ENCODE data around the gene RTRAF. TPM values are rescaled to one million over a fixed set of nuclear protein-coding genes. Genes with fewer than 3 reads are reported as not detected.
A peak's percentile ranks its signal among the peaks of the same experiment; 100 is the strongest.

RTRAF gene
- total and polyA plus RNA-seq, 3 donors from 2014 or later, result 157 to 439 (median 170) TPM

GRCh38 chr14:52012635-52013034 lies 23.3 kb downstream of the RTRAF start:
- 34 to 40% methylated on average over 4 of the region's 4 CpGs for WGBS, 2 donors
- peaks cover 23% of the 10 kb centered on the region for H3K4me1 ChIP-seq
- no peaks in the 10 kb centered on the region for H3K27me3 ChIP-seq
- TF ChIP-seq POLR2A (IDR thresholded peaks at IDR 0.05) (no peak), CTCF (IDR thresholded peaks at IDR 0.05) (no peak)
- no peaks in the 10 kb centered on the region for H3K36me3 ChIP-seq (ENCODE audit: low read depth, missing control alignments)
- peak overlapping the region in 1 of 2 donors; percentile 18 for H3K27ac ChIP-seq
- no peak overlapping the region for H3K4me3 ChIP-seq
- no peak for DNase-seq
- H3K9me3 ChIP-seq, result no peaks in the 10 kb centered on the region
- intact Hi-C loops (cut with DNase I; ENCODE audit: low total_unique reads), result no loop called here

GRCh38 chr14:52013984-52014600 lies 24.7 kb downstream of the RTRAF start:
- no peaks in the 10 kb centered on the region for H3K27me3 ChIP-seq
- 58 to 84% methylated on average over 9 to 11 of the region's 11 CpGs for whole genome bisulfite sequencing, 2 donors
- peak in 1 of 3 experiments; percentile 11 for TF ChIP-seq CTCF (IDR thresholded peaks at IDR 0.05)
- no peak for TF ChIP-seq POLR2A (IDR thresholded peaks at IDR 0.05)
- H3K9me3 ChIP-seq, result no peaks in the 10 kb centered on the region
- intact Hi-C loops (cut with DNase I; ENCODE audit: low total_unique reads), result no loop called here
- no peak overlapping the region for H3K27ac ChIP-seq
- DNase-seq, result no peak
- H3K4me3 ChIP-seq, result no peak overlapping the region
- peaks cover 23% of the 10 kb centered on the region for H3K4me1 ChIP-seq
- no peaks in the 10 kb centered on the region for H3K36me3 ChIP-seq (ENCODE audit: low read depth, missing control alignments)

DNA sequence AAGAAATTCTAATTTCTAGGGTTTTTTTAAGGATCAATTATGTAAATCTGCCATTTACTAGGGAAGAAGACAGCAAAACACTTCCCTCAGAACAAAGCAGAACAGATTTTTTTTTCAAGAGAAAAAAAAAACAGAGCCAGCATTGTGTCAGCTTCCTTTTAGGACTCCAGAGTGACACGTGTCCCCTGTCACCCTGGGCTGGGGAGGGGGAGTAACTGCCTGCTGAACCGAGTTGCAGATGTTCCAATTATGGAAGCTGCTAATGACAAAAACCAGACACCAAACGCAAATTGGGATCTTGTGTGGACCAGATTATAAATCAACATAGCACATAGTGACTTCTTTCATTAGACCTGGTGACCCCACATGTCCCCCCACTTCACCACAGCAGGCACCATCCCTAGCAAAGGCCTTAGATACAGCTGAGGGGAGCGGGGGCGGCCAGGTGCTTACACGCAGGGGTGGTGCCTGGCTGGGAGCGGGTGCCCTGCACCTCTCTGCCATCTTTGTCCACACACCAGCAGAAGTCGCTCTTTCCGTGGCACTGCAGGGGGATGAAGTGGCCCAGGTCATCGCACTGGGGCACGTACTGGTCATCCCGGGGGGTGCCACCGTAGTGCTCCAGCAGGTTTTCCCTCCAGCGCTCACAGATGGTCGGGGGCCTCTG lies 25.4 kb downstream of the RTRAF start:
- Histone ChIP-seq H3K27ac (no peak overlapping the region), H3K9me3 (no peaks in the 10 kb centered on the region), H3K36me3 (ENCODE audit: low read depth, missing control alignments) (no peaks in the 10 kb centered on the region), H3K27me3 (no peaks in the 10 kb centered on the region), H3K4me1 (peaks cover 23% of the 10 kb centered on the region), H3K4me3 (no peak overlapping the region)
- 75 to 82% methylated on average over 14 to 15 of the region's 15 CpGs for WGBS, 2 donors
- intact Hi-C loops (cut with DNase I; ENCODE audit: low total_unique reads), result no loop called here
- no peak for DNase-seq
- TF ChIP-seq CTCF (IDR thresholded peaks at IDR 0.05) (no peak), POLR2A (IDR thresholded peaks at IDR 0.05) (no peak)

DNA sequence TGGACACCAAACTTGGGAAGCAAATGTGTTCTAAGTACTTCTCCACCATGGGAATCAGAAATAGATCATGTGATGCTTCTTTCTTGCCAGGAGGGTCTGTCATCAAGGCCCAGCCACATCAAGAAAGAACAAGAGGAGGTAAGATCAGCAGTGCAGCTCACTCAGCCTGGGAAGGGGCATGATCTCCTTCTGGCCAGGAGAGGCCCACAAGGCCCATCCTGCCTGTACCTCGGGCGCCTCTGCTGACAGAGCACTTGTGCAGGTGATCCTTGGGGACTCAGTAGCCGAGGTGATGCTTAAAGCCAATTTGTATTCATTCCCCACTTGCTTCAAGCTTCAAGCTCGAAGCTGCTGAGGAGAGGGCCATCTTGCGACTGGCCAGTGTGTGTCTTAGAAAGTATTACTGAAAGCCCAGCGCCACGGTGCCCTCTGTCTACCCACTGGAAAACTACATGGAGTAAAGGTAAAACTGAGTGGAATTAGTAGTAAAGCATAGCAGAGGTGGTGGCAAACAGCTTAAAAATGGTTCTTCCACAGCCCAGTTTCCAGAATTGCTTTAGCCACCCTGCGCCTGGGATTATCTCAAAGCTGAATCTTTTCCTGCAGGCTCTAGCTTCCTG lies 26.2 kb downstream of the RTRAF start:
- Histone ChIP-seq H3K27ac (no peak overlapping the region), H3K4me3 (no peak overlapping the region), H3K4me1 (peaks cover 23% of the 10 kb centered on the region), H3K9me3 (no peaks in the 10 kb centered on the region), H3K27me3 (no peaks in the 10 kb centered on the region), H3K36me3 (ENCODE audit: low read depth, missing control alignments) (no peaks in the 10 kb centered on the region)
- intact Hi-C loops (cut with DNase I; ENCODE audit: low total_unique reads), result no loop called here
- DNase-seq, result peak; percentile 85
- 70 to 76% methylated on average over 7 to 8 of the region's 8 CpGs for WGBS, 2 donors
- TF ChIP-seq CTCF (IDR thresholded peaks at IDR 0.05) (peak in 2 of 3 experiments; percentile 46 to 53), POLR2A (IDR thresholded peaks at IDR 0.05) (no peak)

Measured in testis (tissue), 3 donors.